IPS-18a (cell line): ENCODE data around the gene WDFY4.

Source experiments
- H3K27ac ChIP-seq: one replicate; pipeline ENCODE4 v1.5.1; 2013; ENCODE audit warnings: low read length
- H3K27me3 ChIP-seq: one replicate; pipeline ENCODE4 v1.6.1; 2013; ENCODE audit warnings: mild to moderate bottlenecking, low read length; ENCODE audit not compliant: control insufficient read depth, insufficient read depth
- H3K36me3 ChIP-seq: one replicate; pipeline ENCODE4 v1.6.1; 2013; ENCODE audit warnings: low read depth, low read length; ENCODE audit not compliant: control insufficient read depth
- H3K4me1 ChIP-seq: one replicate; pipeline ENCODE4 v1.6.1; 2013; ENCODE audit warnings: low read depth, low read length; ENCODE audit not compliant: control insufficient read depth
- H3K4me3 ChIP-seq: one replicate; pipeline ENCODE4 v1.5.1; 2013; ENCODE audit warnings: low read length
- H3K9ac ChIP-seq: one replicate; pipeline ENCODE4 v1.6.1; 2013; ENCODE audit warnings: mild to moderate bottlenecking, low read length, moderate library complexity
- H3K9me3 ChIP-seq: one replicate; pipeline ENCODE4 v1.6.1; 2013; ENCODE audit warnings: low read depth, low read length; ENCODE audit not compliant: control insufficient read depth

The WDFY4 gene

DNA sequence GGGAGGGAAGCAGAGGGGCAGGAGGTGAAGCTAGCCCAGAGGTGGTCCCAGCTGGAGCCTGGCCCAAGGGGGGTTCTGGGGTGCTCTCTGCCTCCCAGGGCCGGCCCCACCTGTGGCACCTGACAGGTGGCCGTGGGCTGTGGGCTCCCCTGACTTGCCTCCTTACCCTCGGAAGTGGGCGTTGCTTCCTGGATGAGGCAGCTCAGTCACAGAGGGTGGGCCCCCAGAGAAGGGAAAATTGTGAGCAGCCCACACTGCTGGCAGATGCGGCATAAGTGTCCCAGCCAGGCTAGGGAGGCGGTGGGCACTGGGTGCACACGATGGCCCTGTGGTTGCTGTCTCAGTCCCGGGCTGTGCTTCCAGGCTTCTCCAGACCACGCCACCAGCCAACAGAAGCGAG, 136.0 kb downstream of the WDFY4 start:
- Histone ChIP-seq H3K27ac (no peak overlapping the region), H3K27me3 (no peaks in the 10 kb centered on the region), H3K4me3 (no peak overlapping the region), H3K4me1 (no peaks in the 10 kb centered on the region), H3K9ac (no peak overlapping the region), H3K36me3 (no peaks in the 10 kb centered on the region), H3K9me3 (no peaks in the 10 kb centered on the region)

GRCh38 chr10:48821111-48821510, 136.4 kb downstream of the WDFY4 start:
- H3K27me3 ChIP-seq: no peaks in the 10 kb centered on the region
- no peaks in the 10 kb centered on the region for H3K4me1 ChIP-seq
- H3K9me3 ChIP-seq: no peaks in the 10 kb centered on the region
- H3K27ac ChIP-seq: no peak overlapping the region
- no peak overlapping the region for H3K4me3 ChIP-seq
- H3K9ac ChIP-seq: no peak overlapping the region
- H3K36me3 ChIP-seq: no peaks in the 10 kb centered on the region

- no peaks in the 10 kb centered on the region for H3K27me3 ChIP-seq
- H3K36me3 ChIP-seq: no peaks in the 10 kb centered on the region
- no peaks in the 10 kb centered on the region for H3K9me3 ChIP-seq
- no peak overlapping the region for H3K9ac ChIP-seq
- no peak overlapping the region for H3K27ac ChIP-seq
- no peaks in the 10 kb centered on the region for H3K4me1 ChIP-seq
- no peak overlapping the region for H3K4me3 ChIP-seq
These were observed 137.0 kb downstream of the WDFY4 start for GRCh38 chr10:48821692-48822091.

- Histone ChIP-seq H3K9ac (no peak overlapping the region), H3K4me3 (no peak overlapping the region), H3K27ac (no peak overlapping the region), H3K36me3 (no peaks in the 10 kb centered on the region), H3K9me3 (no peaks in the 10 kb centered on the region), H3K27me3 (no peaks in the 10 kb centered on the region), H3K4me1 (no peaks in the 10 kb centered on the region)
These were observed 149.0 kb downstream of the WDFY4 start for GRCh38 chr10:48833674-48834073.

- Histone ChIP-seq H3K9ac (no peak overlapping the region), H3K4me1 (no peaks in the 10 kb centered on the region), H3K9me3 (no peaks in the 10 kb centered on the region), H3K27ac (no peak overlapping the region), H3K27me3 (no peaks in the 10 kb centered on the region), H3K36me3 (no peaks in the 10 kb centered on the region), H3K4me3 (no peak overlapping the region)
These were observed 149.7 kb downstream of the WDFY4 start for GRCh38 chr10:48834189-48834965.

DNA sequence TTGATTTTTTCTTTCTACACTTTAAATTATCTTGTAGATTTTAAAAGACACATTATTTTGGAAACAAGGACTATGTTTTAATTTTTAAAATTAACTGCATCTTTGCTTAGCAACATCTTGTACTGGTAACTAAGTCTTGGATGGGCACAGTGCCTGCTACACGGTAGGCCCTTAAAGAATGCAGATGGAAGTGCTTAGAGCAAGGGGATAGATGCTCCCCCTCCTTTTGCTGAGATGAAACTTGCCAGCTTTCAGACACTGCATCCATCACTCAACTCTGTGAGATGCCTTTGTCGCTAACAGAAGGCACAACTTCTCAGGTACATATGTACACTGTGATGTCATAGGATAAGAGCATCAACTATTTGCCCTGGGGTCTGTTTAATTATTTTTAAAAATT, 151.1 kb downstream of the WDFY4 start:
- Histone ChIP-seq H3K27me3 (no peaks in the 10 kb centered on the region), H3K4me3 (no peak overlapping the region), H3K27ac (no peak overlapping the region), H3K4me1 (no peaks in the 10 kb centered on the region), H3K9ac (no peak overlapping the region), H3K36me3 (no peaks in the 10 kb centered on the region), H3K9me3 (no peaks in the 10 kb centered on the region)

DNA sequence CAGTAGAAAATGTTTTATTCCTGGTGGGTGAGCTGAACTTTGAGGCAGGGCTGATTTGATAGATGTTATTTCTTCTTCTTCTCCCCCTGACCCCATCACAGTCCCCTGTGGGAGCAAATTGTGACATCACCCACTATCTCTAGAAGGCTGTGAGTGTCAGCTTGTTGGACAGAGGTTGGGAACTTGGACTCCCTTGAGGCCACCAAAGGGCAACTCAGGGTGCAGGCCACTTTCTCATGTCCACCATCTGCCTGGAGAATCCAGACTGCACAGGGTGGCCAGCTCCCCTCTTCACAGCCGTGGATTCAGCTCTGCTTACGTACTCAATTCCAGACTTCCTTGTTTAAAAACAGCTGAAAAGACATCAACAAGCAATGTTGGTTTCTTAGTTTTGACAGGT, 151.9 kb downstream of the WDFY4 start:
- Histone ChIP-seq H3K36me3 (no peaks in the 10 kb centered on the region), H3K9ac (no peak overlapping the region), H3K27me3 (no peaks in the 10 kb centered on the region), H3K9me3 (no peaks in the 10 kb centered on the region), H3K4me1 (no peaks in the 10 kb centered on the region), H3K4me3 (no peak overlapping the region), H3K27ac (no peak overlapping the region)

- H3K36me3 ChIP-seq: no peaks in the 10 kb centered on the region
- H3K27me3 ChIP-seq: no peaks in the 10 kb centered on the region
- no peaks in the 10 kb centered on the region for H3K9me3 ChIP-seq
- H3K4me3 ChIP-seq: no peak overlapping the region
- H3K4me1 ChIP-seq: no peaks in the 10 kb centered on the region
- no peak overlapping the region for H3K27ac ChIP-seq
- H3K9ac ChIP-seq: no peak overlapping the region
These were observed 154.2 kb downstream of the WDFY4 start for GRCh38 chr10:48838834-48839233.

GRCh38 chr10:48839809-48840679, 155.4 kb downstream of the WDFY4 start:
- Histone ChIP-seq H3K9ac (no peak overlapping the region), H3K36me3 (no peaks in the 10 kb centered on the region), H3K27me3 (no peaks in the 10 kb centered on the region), H3K4me3 (no peak overlapping the region), H3K4me1 (no peaks in the 10 kb centered on the region), H3K27ac (no peak overlapping the region), H3K9me3 (no peaks in the 10 kb centered on the region)

DNA sequence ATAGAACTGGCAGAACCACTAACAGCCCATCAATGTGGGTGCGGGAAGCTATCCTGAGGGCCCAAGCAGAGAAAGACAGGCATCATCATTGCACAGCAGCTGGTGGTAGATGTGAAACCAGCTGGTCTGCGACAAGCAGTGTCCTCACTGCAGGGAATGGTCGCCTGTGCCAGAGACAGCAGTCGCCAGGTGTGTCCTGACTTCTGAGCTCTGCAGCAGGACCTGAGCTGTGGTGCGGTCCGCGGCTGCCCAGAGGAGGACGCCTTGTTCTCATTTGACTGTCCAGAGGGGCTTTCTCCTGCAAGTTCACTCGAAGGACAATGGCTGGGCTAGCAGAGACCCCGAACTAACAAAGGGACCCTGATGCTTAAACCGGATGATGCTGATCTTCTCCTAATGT, 157.6 kb downstream of the WDFY4 start:
- Histone ChIP-seq H3K27me3 (no peaks in the 10 kb centered on the region), H3K4me1 (no peaks in the 10 kb centered on the region), H3K36me3 (no peaks in the 10 kb centered on the region), H3K27ac (no peak overlapping the region), H3K4me3 (no peak overlapping the region), H3K9me3 (no peaks in the 10 kb centered on the region), H3K9ac (no peak overlapping the region)

DNA sequence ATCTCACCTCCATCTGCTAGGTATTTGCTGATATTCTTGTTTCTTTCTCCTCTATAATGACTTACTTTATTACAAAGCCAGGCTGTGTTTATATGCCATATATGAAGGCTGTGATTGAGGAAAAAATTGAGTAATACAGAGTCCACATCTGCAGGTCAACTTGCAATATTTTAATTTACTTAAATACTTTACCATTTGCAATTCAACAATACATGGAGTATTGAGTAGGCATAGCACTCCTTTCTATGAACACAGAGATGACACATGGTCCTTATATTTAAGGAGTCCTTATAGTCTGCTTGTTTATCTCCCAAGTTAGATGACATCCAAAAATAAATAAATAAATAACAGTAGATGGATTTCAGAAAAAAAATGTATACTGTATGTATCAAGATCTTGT, 158.5 kb downstream of the WDFY4 start:
- no peak overlapping the region for H3K9ac ChIP-seq
- no peaks in the 10 kb centered on the region for H3K4me1 ChIP-seq
- no peak overlapping the region for H3K27ac ChIP-seq
- H3K4me3 ChIP-seq: no peak overlapping the region
- no peaks in the 10 kb centered on the region for H3K27me3 ChIP-seq
- no peaks in the 10 kb centered on the region for H3K9me3 ChIP-seq
- H3K36me3 ChIP-seq: no peaks in the 10 kb centered on the region

- Histone ChIP-seq H3K9me3 (no peaks in the 10 kb centered on the region), H3K27ac (no peak overlapping the region), H3K36me3 (no peaks in the 10 kb centered on the region), H3K9ac (no peak overlapping the region), H3K4me3 (no peak overlapping the region), H3K27me3 (no peaks in the 10 kb centered on the region), H3K4me1 (no peaks in the 10 kb centered on the region)
These were observed 159.9 kb downstream of the WDFY4 start for GRCh38 chr10:48844616-48845015.
